ENCODE measurements around the gene CCDC171. TPM values are rescaled to one million over a fixed set of nuclear protein-coding genes. Genes with fewer than 3 reads are reported as not detected.

Gene CCDC171
- total RNA-seq, 1 donor = 8.1 TPM

DNA sequence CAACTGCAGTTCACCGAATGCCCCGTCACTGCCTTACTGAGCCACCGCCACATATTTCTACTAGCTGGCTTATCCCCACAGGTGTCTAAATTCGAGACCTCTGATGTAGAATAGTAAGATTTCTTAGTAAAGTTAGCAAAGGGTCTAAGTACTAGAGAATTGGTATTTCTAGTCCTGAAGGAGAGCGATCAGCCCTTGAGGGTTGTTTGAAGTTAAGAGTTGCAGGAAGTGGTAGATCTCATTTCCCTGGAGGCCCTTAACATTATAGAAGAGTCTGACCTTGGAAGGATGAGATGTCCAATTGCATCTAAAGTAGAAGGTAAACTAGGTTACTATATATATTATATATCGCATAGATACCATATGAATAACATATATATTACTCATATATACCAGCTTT is 451.8 kb downstream of the CCDC171 start:
- no peak overlapping the region for H3K4me3 ChIP-seq (ENCODE audit: low read depth, low read length)
- TF ChIP-seq, protein P1, sequence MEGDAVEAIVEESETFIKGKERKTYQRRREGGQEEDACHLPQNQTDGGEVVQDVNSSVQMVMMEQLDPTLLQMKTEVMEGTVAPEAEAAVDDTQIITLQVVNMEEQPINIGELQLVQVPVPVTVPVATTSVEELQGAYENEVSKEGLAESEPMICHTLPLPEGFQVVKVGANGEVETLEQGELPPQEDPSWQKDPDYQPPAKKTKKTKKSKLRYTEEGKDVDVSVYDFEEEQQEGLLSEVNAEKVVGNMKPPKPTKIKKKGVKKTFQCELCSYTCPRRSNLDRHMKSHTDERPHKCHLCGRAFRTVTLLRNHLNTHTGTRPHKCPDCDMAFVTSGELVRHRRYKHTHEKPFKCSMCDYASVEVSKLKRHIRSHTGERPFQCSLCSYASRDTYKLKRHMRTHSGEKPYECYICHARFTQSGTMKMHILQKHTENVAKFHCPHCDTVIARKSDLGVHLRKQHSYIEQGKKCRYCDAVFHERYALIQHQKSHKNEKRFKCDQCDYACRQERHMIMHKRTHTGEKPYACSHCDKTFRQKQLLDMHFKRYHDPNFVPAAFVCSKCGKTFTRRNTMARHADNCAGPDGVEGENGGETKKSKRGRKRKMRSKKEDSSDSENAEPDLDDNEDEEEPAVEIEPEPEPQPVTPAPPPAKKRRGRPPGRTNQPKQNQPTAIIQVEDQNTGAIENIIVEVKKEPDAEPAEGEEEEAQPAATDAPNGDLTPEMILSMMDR (IDR thresholded peaks at IDR 0.05; ENCODE audit: insufficient read depth, low read length) = no peak
- DNase-seq (ENCODE audit: low read depth) = no peak

DNA sequence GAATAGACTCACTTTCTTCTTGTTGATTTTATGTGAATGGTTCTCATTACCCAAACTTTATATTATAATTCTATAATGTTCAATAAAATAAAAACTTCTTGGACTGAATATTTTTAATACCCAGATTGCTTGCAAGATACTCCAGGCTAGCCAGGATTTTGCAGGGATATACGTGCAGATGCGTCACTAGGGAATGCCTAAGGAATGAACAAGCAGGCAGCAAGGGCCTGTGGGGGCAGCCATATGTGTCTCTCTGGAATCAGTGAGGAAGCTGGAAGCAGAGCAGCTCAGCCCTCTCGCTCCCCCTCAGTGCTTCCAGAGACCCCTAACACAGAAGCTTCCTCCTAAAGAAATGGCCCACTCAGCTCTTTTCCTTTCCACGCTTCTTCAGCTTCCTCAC is 457.4 kb downstream of the CCDC171 start:
- TF ChIP-seq, protein P1 (IDR thresholded peaks at IDR 0.05; ENCODE audit: insufficient read depth, low read length) = no peak
- no peak for DNase-seq (ENCODE audit: low read depth)
- no peak overlapping the region for H3K4me3 ChIP-seq (ENCODE audit: low read depth, low read length)

DNA sequence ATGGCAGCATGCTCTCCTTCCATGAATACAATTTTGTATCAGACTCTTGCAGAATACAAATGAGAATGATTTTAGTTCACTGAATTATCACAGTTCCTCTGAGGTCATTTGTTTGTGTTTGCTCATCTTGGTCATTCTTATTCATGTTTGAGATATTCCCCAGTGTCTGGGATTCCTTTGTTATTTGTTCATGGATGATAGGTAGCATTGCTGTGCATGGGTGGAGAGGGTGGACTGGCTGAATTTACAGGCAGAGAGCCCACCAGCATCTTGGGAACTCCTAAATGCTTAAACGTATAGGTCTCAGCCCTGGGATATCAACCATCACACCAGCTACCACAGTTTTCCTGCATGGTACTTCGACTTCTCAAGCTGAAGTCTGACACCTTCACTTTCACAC is 459.8 kb downstream of the CCDC171 start:
- no peak for DNase-seq (ENCODE audit: low read depth)
- TF ChIP-seq, protein P1 (IDR thresholded peaks at IDR 0.05; ENCODE audit: insufficient read depth, low read length) = no peak
- H3K4me3 ChIP-seq (ENCODE audit: low read depth, low read length) = no peak overlapping the region

DNA sequence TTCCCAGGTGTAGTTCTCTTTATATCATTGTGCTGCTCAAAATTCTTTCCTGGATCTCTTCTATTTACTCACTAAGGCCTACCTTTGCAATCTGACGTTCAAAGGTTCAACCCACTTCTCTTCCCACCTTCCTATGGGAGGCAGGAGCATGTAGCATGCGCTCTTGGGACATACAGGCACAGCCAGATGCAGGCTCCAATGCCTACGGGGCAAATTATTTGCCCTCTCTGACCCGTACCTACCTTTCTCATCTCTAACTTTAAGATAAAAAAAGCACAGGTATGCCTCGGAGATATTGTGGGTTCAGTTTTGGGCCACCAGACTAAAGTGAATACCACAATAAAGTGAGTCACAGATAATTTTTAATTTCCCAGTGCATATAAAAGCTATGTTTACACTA is 460.5 kb downstream of the CCDC171 start:
- no peak for DNase-seq (ENCODE audit: low read depth)
- TF ChIP-seq, protein P1 (IDR thresholded peaks at IDR 0.05; ENCODE audit: insufficient read depth, low read length) = no peak
- H3K4me3 ChIP-seq (ENCODE audit: low read depth, low read length) = no peak overlapping the region

DNA sequence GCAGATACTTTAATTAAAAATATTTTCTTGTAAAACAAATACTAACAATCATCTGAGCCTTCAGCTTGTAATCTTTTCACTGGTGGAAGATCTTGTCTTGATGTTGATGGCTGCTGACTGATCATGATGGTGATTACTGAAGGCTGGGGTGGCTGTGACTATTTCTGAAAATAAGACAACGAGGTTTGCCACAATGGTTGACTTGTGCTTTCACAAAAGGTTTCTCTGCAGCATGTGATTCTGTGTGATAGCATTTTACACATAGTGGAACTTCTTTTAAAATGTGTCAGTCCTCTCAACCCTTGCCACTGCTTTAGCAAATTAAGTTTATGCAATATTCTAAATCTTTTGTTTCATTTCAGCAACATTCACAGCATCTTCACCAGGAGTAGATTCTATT is 461.0 kb downstream of the CCDC171 start:
- no peak overlapping the region for H3K4me3 ChIP-seq (ENCODE audit: low read depth, low read length)
- no peak for DNase-seq (ENCODE audit: low read depth)
- TF ChIP-seq, protein P1 (IDR thresholded peaks at IDR 0.05; ENCODE audit: insufficient read depth, low read length) = no peak

DNA sequence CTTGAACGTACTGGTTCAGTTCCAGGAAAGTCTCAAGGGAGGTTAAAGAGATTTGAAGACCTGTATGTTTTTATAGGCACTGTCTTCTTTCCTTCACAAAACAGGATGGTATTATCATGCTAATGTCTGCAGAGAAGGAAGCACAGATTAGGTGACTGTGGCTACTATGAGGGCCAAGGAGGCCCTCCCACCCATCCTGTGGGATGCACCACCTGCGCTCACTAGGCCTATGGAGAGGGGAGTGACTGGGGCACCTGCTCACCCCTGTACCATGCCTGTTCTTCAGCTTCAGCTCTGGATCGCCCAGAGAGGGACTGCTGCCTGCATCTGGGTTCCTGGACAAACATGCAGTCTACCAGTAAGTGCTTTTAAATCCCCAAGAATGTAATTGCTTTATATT is 469.4 kb downstream of the CCDC171 start:
- no peak for DNase-seq (ENCODE audit: low read depth)

DNA sequence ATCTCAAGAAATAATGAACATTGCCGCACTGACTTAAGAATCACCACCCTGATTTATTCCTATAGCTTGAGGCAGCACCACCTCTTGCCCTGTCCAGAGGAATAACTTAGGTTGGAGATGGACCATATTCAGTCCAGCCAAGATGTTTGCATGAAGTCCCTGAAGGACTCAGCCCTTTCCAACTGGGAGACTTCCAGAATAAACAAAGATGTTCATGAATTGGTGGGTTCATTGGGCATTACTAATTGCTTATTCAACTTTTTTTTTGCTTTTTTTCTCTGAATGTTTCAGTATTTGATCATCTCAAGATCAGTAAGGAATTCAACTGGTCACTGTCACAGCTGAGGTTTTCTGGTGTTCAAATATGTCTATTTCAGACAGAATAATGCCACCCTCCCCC is 470.6 kb downstream of the CCDC171 start:
- TF ChIP-seq, protein P1 (IDR thresholded peaks at IDR 0.05; ENCODE audit: insufficient read depth, low read length) = no peak
- H3K4me3 ChIP-seq (ENCODE audit: low read depth, low read length) = no peak overlapping the region
- peak; percentile 63 for DNase-seq (ENCODE audit: low read depth)

More for the DNA sequence above, 469.4 kb downstream of the CCDC171 start:
- no peak overlapping the region for H3K4me3 ChIP-seq (ENCODE audit: low read depth, low read length)
- TF ChIP-seq, protein P1 (IDR thresholded peaks at IDR 0.05; ENCODE audit: insufficient read depth, low read length) = no peak

All from fibroblast of the aortic adventitia (primary cell).